Right forelimb (tissue), 1 donor: Measurements from ENCODE around the gene KCND3.

Experiments
- DNase-seq: peaks from one replicate; pipeline ENCODE4 v3.0.0-alpha.2; 2018

KCND3 gene

DNA sequence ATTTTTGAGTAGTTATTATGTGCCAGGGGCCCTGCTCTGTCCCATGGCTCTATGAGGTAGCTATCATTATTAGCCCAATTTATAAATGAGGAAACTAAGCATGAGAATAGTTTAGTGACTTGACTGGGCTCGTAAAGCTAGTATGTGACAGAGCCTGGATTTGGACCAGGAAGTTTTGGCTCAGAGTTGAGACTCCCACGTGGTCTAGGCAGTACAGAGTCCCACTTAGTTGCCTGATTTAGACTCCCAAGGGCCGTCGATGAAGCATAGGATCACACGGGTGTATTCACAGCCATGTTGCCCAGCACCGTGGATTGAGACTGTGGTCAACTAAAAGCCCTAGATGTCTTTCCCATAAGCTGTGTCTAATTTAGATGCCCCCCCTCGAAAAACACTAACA, 152.1 kb downstream of the KCND3 start:
- no peak for DNase-seq

- DNase-seq = no peak
Measured at GRCh38 chr1:111836111-111836510, 153.4 kb downstream of the KCND3 start.

GRCh38 chr1:111835514-111835913, 154.0 kb downstream of the KCND3 start:
- DNase-seq = no peak

DNA sequence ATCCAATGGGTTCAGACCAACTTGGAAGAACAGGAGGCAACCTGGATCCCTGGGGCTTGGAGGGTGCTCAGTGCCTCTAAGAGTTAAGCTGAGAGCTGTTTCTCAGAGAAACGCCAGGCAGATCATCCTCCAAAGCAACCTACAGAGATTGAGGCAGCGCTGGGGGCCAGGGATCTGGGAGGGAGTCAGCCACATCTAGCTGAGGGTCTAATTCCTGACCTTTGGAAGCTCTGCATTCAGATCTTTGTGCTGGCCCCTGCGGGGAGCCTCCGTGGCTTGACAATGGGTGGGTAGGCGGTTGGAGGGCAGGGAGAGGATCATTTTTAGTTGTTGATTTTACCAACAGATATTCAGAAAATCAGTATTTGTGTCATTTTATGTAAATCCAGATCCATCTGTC, 154.5 kb downstream of the KCND3 start:
- DNase-seq = no peak

DNA sequence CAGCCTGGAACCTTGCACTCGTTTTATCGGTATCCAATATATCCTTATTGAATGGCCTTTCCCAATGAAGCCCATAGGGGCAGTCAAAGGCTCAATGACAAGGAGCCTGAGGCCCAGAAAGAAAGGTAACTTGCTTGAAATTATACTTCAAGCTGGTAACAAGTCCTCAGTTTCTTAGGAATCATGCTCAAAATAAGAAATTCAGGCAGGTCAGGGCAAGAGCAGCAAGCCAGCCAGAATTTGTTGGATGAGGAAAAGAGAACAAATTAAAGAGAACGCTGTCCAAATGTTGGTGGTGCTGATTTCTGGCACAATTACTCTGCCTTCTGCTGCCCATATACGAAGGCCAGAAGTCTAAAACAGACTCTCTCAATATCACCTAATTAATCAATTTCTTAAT, 156.1 kb downstream of the KCND3 start:
- DNase-seq = no peak

- DNase-seq = no peak
Measured at GRCh38 chr1:111832521-111833155, 156.8 kb downstream of the KCND3 start.

DNA sequence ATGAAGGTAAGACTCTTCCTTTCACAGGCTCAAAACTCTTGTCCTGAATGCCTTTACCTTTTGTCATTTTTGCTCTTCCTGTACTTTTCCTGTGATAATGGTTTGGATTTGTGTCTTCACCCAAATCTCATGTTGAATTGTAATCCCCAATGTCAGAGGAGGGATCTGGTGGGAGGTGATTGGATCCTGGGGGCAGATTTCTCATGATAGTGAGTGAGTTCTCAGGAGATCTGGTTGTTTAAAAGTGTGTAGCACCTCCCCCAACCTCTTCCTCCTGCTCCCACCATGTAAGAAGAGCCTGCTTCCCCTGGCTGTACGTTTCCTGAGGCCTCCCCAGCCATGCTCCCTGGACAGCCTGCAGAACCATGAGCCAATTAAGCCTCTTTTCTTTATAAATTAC, 158.3 kb downstream of the KCND3 start:
- no peak for DNase-seq

DNA sequence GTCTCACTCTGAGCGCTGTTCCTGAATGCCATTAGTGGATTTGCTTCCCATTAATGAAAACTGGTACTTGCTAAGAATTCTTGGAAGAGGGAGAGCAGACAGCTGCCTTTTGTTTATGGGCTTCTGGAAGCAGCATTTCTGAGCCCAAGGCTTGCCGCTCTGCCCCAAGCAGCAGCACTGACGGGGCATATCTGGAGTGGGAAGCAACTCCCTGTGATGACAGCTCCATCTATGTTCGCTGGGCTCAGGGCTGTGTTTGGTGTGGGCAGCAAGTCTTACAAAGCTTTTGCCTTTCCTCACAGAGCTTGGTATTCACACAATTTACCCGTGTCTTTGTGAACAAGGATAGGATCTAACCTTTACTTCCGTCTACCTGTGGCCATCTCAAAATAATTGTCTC, 161.5 kb downstream of the KCND3 start:
- no peak for DNase-seq

DNA sequence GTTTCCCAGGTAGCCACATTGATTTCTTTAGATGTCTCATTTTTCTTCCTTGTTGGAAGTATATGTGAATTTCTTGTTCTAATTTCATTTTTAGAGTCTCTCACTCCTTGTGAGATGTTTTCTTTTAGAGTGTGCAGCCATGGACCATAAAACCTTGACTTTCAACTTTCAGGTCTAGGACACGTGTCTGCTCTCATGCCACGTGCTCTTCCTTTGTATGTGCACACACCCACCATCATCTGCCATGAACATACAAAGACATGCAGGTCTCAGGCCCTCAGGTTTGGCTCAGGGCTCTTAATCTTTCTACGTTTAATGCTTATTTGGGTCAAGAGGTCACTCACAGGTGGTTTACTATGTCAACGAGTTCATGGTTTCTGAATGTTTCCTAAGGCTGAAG, 163.2 kb downstream of the KCND3 start:
- DNase-seq = no peak

- DNase-seq = no peak
Measured at GRCh38 chr1:111825217-111825616, 164.3 kb downstream of the KCND3 start.

GRCh38 chr1:111822138-111822537, 167.3 kb downstream of the KCND3 start:
- DNase-seq = no peak

DNA sequence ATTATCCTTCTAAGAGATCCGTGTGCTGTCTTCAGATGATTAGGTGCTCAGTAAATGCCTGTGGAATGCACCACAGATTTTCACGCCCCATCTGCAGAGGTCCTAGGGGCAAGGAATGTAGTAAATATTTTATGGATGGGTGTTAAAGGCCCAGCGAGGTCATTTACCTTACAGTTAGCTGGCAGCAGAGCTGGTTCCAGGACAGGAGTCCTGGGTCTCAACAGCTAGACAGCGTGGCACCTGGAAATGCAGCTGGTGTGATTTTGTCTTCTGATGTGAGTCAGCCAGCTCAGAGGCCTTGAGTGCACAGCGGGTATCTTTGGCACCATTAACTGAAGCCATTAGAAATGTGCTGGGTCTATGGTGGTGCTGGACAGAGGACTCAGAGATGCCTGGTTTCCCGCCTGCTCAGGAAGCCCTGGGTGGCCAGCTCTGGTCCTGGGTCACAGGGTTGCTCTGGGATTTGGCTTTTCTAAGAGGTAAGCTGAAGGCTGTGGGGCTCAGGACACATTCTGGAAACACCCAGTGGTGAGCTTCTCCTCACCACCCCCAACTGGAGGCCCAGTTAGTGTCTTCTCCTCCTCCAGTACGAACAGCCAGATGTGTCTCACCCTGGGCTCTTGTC, 168.2 kb downstream of the KCND3 start:
- no peak for DNase-seq

DNA sequence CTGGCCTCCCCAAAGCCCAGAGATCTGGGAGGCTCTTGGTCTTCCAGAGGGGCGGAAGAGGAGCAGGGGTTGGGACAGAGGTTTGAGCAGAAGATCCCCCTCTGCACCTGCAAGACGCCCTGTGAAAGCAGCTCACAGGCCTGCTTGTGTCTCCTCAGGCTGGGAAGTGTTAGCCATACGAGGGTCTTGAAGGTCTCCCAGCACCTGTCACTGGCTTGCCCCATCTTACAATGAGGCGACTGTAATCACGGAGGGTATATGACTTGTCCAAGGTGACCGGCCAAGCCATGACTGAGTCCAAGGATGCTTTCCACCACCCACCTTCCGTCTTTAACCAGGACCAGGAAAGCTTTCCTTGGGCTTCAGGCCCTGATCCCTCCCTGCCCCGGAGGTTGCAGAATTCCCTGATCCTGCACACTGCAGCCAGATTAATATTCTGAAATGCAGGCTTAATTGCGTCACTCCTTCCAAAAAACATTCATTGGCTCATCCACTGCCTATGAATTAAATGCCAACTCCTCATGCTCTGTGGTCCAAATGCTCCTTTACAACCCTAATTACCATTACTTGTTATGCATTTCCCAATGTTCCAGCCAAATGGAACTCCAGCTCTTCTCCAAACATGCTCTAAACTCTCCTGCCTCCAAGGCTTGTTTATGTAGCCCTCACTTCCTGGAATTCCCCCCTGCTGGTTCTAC, 169.8 kb downstream of the KCND3 start:
- DNase-seq = no peak

DNA sequence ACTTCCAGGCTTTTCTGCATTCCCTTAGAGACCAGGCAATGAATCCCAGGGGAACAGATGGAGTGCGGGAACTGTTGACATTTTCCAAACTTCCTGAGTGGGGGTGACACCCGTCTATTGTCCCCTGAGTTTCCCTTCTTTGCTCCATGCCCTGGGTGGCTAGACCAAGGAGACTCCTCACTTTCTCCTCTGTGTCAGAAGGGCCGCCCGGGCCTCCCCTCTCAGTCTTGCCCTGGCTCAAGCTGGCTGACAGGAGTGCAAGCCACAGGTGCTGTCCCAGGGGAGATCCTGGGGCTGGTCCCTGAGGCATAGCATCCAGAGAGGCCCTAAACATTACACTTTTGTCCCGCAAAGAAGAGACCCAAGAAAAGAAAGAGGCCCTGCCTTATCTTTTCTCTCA, 170.9 kb downstream of the KCND3 start:
- no peak for DNase-seq

- DNase-seq = no peak
Measured at GRCh38 chr1:111818081-111818480, 171.4 kb downstream of the KCND3 start.

DNA sequence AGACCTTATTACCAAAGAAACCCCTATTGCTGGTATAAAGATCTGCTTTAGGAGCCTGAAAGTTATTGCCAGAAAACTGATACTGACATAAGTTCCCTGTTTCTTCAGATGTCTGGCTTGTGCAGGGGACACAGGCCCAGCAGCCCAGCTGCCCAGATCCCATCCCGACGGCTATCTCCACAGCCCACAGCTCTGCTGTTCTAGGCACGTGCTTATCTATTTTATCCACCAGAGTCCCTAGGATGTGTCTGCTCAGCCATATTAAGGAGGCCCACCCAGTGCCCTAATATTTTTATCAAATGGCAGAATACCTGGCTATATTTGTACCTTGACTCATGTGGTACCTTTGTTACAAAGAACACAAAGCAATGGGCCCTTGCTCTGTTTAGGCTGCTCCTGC, 174.8 kb downstream of the KCND3 start:
- DNase-seq = no peak

- no peak for DNase-seq
Measured at GRCh38 chr1:111814305-111814628, 175.2 kb downstream of the KCND3 start.

GRCh38 chr1:111813440-111814304, 175.8 kb downstream of the KCND3 start:
- no peak for DNase-seq

DNA sequence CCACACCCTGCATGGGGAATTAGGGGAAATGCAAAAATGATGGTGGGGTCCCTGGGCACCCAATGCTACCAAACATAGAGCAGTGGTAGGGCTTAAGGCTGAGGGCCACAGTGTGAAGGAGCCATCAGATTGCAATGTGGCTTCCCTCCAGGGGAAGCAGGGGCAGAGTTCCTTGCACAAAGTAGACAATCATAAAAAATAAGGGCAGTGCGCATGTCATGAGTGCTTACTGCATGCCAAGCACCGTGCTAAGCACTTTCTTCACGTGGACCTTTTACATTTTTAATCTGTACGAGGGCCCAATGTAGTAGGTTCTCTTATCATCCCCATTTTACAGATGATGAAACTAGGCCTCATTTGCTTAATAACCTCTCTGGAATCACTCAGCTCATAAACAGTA, 177.2 kb downstream of the KCND3 start:
- no peak for DNase-seq

GRCh38 chr1:111811891-111812290, 177.6 kb downstream of the KCND3 start:
- no peak for DNase-seq

GRCh38 chr1:111805251-111805650, 184.2 kb downstream of the KCND3 start:
- DNase-seq = no peak

DNA sequence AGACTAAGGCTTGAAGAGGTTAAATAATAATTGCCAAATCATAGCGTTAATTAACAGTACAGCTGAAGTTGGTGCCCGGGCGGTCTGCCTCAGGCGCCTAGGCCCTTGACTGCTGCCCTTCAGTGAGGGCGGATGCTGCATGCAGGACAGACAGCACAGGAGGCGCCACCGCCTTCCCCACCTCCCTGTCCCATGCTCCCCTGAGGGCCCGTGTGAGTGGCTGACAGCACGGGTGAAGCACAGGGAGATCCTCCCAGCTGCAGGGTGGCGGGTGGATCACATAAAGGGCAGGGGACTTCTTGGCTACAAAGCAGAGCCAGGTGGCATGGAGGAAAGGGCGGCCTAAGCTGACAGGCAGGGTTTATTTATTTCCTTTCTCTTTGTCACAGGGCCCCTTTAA, 184.7 kb downstream of the KCND3 start:
- DNase-seq = no peak

GRCh38 chr1:111803951-111804350, 185.5 kb downstream of the KCND3 start:
- DNase-seq = no peak

DNA sequence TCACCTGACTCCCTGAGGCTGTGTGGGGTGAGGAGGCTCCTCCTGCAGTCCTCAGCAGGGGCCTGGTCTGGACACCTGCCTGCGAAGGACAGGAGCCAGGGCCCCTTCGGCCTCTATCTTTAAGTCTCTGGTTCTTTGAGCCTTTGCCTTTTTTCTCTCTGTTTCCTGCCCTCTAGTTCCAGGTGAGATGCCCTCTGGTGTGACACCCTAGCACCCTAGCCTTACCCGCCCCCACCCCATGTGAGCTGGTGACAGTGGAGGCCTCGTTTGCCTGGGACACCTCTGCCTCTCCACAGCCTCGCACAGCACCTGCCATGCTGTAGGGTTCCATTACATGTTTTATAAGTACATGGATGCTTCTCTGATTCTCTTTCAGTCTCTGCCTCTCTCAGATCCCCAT, 186.5 kb downstream of the KCND3 start:
- no peak for DNase-seq
